Adipocyte (in vitro differentiated cells): ENCODE results near the gene COL4A3.

ENCODE experiments used
- DNase-seq: peaks from one replicate; pipeline ENCODE4 v3.0.0-alpha.2; 2015; ENCODE audit warnings: low read depth
- H3K27me3 ChIP-seq: replicated peaks from 2 replicates; pipeline ENCODE4 v1.7.0; 2013; ENCODE audit warnings: mild to moderate bottlenecking, low read length, moderate library complexity; ENCODE audit not compliant: control insufficient read depth, insufficient read depth
- H3K36me3 ChIP-seq: 2 replicates; pipeline ENCODE4 v1.7.0; 2013; ENCODE audit warnings: low read length, mild to moderate bottlenecking, moderate library complexity; ENCODE audit not compliant: control insufficient read depth, insufficient read depth, severe bottlenecking
- H3K4me1 ChIP-seq: 2 replicates; pipeline ENCODE4 v1.7.0; 2013; ENCODE audit warnings: mild to moderate bottlenecking, low read length, moderate library complexity; ENCODE audit not compliant: control insufficient read depth, insufficient read depth
- H3K4me3 ChIP-seq: 2 replicates; pipeline ENCODE4 v1.7.0; 2013; ENCODE audit warnings: mild to moderate bottlenecking, low read length, moderate library complexity
- H3K9ac ChIP-seq: 2 replicates; pipeline ENCODE4 v1.7.0; 2013; ENCODE audit warnings: mild to moderate bottlenecking, low read length, moderate library complexity
- H3K9me3 ChIP-seq: 2 replicates; pipeline ENCODE4 v1.7.0; 2013; ENCODE audit warnings: mild to moderate bottlenecking, low read length, moderate library complexity; ENCODE audit not compliant: control insufficient read depth

Gene COL4A3

GRCh38 chr2:227252831-227253230 is 88.4 kb downstream of the COL4A3 start:
- H3K9me3 ChIP-seq = no peaks in the 10 kb centered on the region
- no peaks in the 10 kb centered on the region for H3K36me3 ChIP-seq
- H3K4me3 ChIP-seq = no peak overlapping the region
- no peaks in the 10 kb centered on the region for H3K27me3 ChIP-seq
- no peak overlapping the region for H3K9ac ChIP-seq
- no peak for DNase-seq
- H3K4me1 ChIP-seq = no peaks in the 10 kb centered on the region

- DNase-seq = no peak
- H3K4me3 ChIP-seq = no peak overlapping the region
- H3K36me3 ChIP-seq = no peaks in the 10 kb centered on the region
- no peak overlapping the region for H3K9ac ChIP-seq
- no peaks in the 10 kb centered on the region for H3K4me1 ChIP-seq
- no peaks in the 10 kb centered on the region for H3K9me3 ChIP-seq
- H3K27me3 ChIP-seq = no peaks in the 10 kb centered on the region
These were observed 92.2 kb downstream of the COL4A3 start for GRCh38 chr2:227256605-227257004.

DNA sequence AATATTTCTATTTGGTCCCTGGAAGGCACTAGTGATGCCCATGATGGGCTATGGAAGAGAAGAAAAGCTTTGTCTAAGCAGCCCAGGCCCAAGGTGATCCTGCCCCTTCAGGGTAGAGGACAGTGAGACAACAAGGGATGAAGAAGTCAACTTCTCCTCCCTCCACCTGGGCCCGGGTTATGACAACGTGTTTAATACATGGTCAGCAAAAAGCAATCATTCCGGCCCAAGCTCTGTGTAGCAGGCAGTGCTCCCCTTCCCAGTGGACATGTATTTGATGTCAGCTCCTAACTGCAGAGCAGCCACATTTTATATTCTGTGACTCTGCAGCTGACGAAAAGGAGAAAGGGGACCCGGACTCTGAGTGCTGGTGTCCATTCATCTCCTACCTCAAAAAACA is 93.4 kb downstream of the COL4A3 start:
- DNase-seq = no peak
- no peak overlapping the region for H3K4me3 ChIP-seq
- no peaks in the 10 kb centered on the region for H3K4me1 ChIP-seq
- H3K9me3 ChIP-seq = no peaks in the 10 kb centered on the region
- H3K27me3 ChIP-seq = no peaks in the 10 kb centered on the region
- H3K9ac ChIP-seq = no peak overlapping the region
- no peaks in the 10 kb centered on the region for H3K36me3 ChIP-seq

GRCh38 chr2:227260041-227260440 is 95.6 kb downstream of the COL4A3 start:
- Histone ChIP-seq H3K36me3 (no peaks in the 10 kb centered on the region), H3K9ac (no peak overlapping the region), H3K4me1 (no peaks in the 10 kb centered on the region), H3K9me3 (no peaks in the 10 kb centered on the region), H3K27me3 (no peaks in the 10 kb centered on the region), H3K4me3 (no peak overlapping the region)
- no peak for DNase-seq

DNA sequence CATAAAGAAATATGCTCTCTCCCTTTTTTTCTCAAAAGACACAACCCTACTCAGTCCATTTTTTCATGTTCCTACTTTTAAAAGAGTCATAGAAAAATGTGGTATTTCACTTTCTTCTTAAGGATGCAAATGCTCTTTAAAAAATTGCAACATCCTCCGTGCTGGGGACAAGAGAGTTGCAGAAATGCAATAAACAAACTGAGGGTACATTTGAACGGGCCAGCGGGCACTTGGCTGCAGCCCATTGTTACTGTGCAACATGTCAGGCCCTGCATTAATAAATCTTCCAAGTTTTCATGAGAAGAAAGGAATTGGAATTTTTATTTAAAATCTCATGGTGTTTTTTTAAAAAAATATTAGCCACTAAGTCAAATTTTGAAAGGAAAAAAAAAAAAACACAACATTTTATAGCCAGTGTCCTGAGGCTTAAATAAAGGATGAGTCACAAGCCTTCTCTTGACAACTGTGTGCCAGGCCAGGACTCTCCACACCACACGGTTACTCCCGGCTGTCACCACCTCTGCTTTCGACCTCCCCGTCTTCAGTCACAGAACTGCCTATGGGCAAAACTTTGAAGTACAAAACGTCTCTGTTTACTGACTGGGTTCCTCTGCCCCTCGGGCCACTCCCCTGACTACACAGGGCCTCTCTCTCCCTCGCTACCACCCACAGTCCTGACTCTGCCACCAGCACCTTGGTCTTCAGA is 103.1 kb downstream of the COL4A3 start:
- H3K9ac ChIP-seq = peak overlapping the region; percentile 10
- peak; percentile 28 for DNase-seq
- H3K9me3 ChIP-seq = no peaks in the 10 kb centered on the region
- H3K4me1 ChIP-seq = peaks cover 17% of the 10 kb centered on the region
- no peak overlapping the region for H3K4me3 ChIP-seq
- no peaks in the 10 kb centered on the region for H3K27me3 ChIP-seq
- H3K36me3 ChIP-seq = no peaks in the 10 kb centered on the region

- H3K36me3 ChIP-seq = no peaks in the 10 kb centered on the region
- H3K4me1 ChIP-seq = no peaks in the 10 kb centered on the region
- peak; percentile 17 for DNase-seq
- H3K9me3 ChIP-seq = no peaks in the 10 kb centered on the region
- no peaks in the 10 kb centered on the region for H3K27me3 ChIP-seq
- no peak overlapping the region for H3K4me3 ChIP-seq
- no peak overlapping the region for H3K9ac ChIP-seq
These were observed 116.5 kb downstream of the COL4A3 start for GRCh38 chr2:227280895-227281294.

GRCh38 chr2:227285741-227286236 is 121.4 kb downstream of the COL4A3 start:
- Histone ChIP-seq H3K4me1 (no peaks in the 10 kb centered on the region), H3K36me3 (no peaks in the 10 kb centered on the region), H3K4me3 (no peak overlapping the region), H3K9ac (no peak overlapping the region), H3K9me3 (no peaks in the 10 kb centered on the region), H3K27me3 (no peaks in the 10 kb centered on the region)
- no peak for DNase-seq

- no peak for DNase-seq
- Histone ChIP-seq H3K36me3 (no peaks in the 10 kb centered on the region), H3K9me3 (no peaks in the 10 kb centered on the region), H3K9ac (no peak overlapping the region), H3K4me1 (no peaks in the 10 kb centered on the region), H3K27me3 (no peaks in the 10 kb centered on the region), H3K4me3 (no peak overlapping the region)
These were observed 123.3 kb downstream of the COL4A3 start for GRCh38 chr2:227287771-227288170.

DNA sequence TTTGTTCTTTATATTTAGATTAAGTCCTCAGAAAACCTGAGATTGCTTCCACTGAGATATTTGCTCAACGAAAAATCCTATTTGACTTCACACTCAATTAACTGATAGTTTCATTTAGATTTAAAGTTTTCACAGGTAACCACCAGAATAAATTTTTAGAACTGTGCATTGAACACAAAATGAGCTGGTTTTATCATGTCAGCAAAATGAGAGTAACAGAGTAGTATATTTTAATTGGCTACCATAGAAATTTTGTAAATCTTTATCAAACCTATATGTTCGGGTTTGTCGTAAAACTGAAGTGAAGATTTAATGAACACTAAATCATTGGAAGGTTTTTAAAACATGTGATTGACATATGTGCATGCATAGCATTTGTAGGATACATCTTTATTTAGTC is 127.9 kb downstream of the COL4A3 start:
- Histone ChIP-seq H3K4me3 (no peak overlapping the region), H3K4me1 (no peaks in the 10 kb centered on the region), H3K9me3 (no peaks in the 10 kb centered on the region), H3K27me3 (no peaks in the 10 kb centered on the region), H3K36me3 (no peaks in the 10 kb centered on the region), H3K9ac (no peak overlapping the region)
- DNase-seq = no peak

- Histone ChIP-seq H3K27me3 (no peaks in the 10 kb centered on the region), H3K4me3 (no peak overlapping the region), H3K36me3 (no peaks in the 10 kb centered on the region), H3K4me1 (no peaks in the 10 kb centered on the region), H3K9me3 (no peaks in the 10 kb centered on the region), H3K9ac (no peak overlapping the region)
- DNase-seq = no peak
These were observed 129.1 kb downstream of the COL4A3 start for GRCh38 chr2:227293531-227293930.

GRCh38 chr2:227295806-227296205 is 131.4 kb downstream of the COL4A3 start:
- no peak overlapping the region for H3K4me3 ChIP-seq
- no peak overlapping the region for H3K9ac ChIP-seq
- H3K4me1 ChIP-seq = no peaks in the 10 kb centered on the region
- no peaks in the 10 kb centered on the region for H3K27me3 ChIP-seq
- H3K36me3 ChIP-seq = no peaks in the 10 kb centered on the region
- DNase-seq = no peak
- H3K9me3 ChIP-seq = no peaks in the 10 kb centered on the region
